Measurements from ENCODE around the gene METTL2B. TPM values are rescaled to one million over a fixed set of nuclear protein-coding genes. Genes with fewer than 3 reads are reported as not detected.
"Not testable (repeated sequence)": the region's sequence is repeated elsewhere in the genome, so short reads cannot be mapped to it uniquely, and the experiment has no call there.

The METTL2B gene
- total RNA-seq = 10 to 100 TPM; 18.1 to 23.2 (median 20.8) TPM
- polyA plus RNA-seq = 10 to 100 TPM in 2 of 3 donors, 1 to 10 TPM in 1; 9.6 to 17.2 (median 12.0) TPM

DNA sequence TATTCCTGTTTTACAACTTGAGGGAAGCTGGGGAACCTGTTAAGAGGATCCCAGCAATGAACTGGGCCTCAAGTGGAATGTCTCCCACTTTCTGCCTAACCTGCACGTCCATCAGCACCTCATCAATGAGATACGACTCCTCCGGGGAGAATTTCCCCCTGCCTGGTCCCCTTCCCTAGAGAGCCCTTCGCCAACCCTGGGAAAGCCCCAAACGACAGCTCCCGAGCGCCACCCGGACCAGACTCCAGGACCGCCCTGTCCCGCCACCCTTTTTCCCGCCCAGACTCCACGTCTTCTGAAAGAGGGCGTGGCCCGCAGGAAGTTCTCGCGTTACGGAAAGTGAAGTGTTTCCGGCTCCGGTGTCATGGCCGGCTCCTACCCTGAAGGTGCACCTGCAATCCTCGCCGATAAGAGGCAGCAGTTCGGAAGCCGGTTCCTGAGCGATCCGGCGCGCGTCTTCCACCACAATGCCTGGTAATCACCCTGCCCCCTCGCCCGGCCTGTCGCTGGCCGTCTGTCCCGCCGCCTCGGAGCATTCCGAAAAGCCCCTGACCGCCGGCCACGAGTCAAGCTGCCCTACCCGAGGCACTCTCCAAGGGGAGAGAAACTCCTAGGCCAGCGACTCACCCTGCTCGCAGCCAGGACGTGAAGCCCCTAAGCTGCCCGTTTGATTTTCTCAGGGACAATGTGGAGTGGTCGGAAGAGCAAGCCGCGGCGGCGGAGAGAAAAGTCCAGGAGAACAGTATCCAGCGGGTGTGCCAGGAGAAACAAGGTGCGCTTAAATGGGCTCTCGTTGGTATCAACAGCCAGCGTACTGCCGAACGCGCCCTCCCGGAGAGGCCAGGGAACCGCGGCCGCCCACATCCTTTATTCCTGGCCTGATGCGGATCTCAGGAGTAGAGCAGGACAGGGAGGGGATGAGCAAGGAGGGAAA is at the start of gene METTL2B:
Gene METTL2B (plus strand): TSS at position 347 of the 934 bp plus-strand sequence. CDS start 18 bp downstream, at position 365.
- not testable (repeated sequence) for H3K27me3 ChIP-seq, H3K9me3 ChIP-seq
- H3K4me1 ChIP-seq = peaks cover 0 to 25% (median 11%) of the 10 kb centered on the region in 4 donors
- peak; percentile 95 for DNase-seq
- intact Hi-C loops (cut with DNase I) = loop anchor here (2.0 to 10.0 kb wide), 2 partner anchors 58 to 406 kb away; no protein-coding TSS in a partner anchor
- WGBS, 2 donors = 0% methylated on average over 62 of the region's 62 CpGs
- peak within 1 kb of the TSS; percentile 72 to 90 (median 82) for H3K4me3 ChIP-seq
- TF ChIP-seq POLR2A (IDR thresholded peaks at IDR 0.05) = peak; percentile 33 to 52
- peak in 2 of 4 experiments; percentile 37 to 49 for TF ChIP-seq CTCF (IDR thresholded peaks at IDR 0.05)
- peak; percentile 81 to 89 (median 86) for TF ChIP-seq POLR2AphosphoS5 (IDR thresholded peaks at IDR 0.05)
- H3K27ac ChIP-seq = peak within 1 kb of the TSS; percentile 83 to 90 (median 86)
- H3K36me3 ChIP-seq = peaks cover 0 to 22% (median 4%) of the 10 kb centered on the region in 4 donors

GRCh38 chr7:128427289-128427891 is 49.2 kb upstream of the METTL2B start:
- intact Hi-C loops (cut with DNase I) = loop anchor here (1.0 kb wide), 1 partner anchor 32 kb away; no protein-coding TSS in a partner anchor
- Histone ChIP-seq H3K4me3 (no peak overlapping the region), H3K27ac (no peak overlapping the region), H3K36me3 (no peaks in the 10 kb centered on the region), H3K27me3 (no peaks in the 10 kb centered on the region), H3K4me1 (peaks cover 0 to 25% (median 9%) of the 10 kb centered on the region in 4 donors), H3K9me3 (no peaks in the 10 kb centered on the region)
- DNase-seq = no peak
- TF ChIP-seq CTCF (IDR thresholded peaks at IDR 0.05) (peak; percentile 79 to 88 (median 86)), POLR2AphosphoS5 (IDR thresholded peaks at IDR 0.05) (no peak)
- WGBS, 2 donors = 21 to 23% methylated on average over 7 of the region's 7 CpGs

- intact Hi-C loops (cut with DNase I) = no loop called here
- TF ChIP-seq POLR2AphosphoS5 (IDR thresholded peaks at IDR 0.05) (no peak), CTCF (IDR thresholded peaks at IDR 0.05) (no peak), POLR2A (IDR thresholded peaks at IDR 0.05) (no peak), EP300 (IDR thresholded peaks at IDR 0.05) (no peak)
Measured at GRCh38 chr7:128430207-128430606, 46.3 kb upstream of the METTL2B start.

DNA sequence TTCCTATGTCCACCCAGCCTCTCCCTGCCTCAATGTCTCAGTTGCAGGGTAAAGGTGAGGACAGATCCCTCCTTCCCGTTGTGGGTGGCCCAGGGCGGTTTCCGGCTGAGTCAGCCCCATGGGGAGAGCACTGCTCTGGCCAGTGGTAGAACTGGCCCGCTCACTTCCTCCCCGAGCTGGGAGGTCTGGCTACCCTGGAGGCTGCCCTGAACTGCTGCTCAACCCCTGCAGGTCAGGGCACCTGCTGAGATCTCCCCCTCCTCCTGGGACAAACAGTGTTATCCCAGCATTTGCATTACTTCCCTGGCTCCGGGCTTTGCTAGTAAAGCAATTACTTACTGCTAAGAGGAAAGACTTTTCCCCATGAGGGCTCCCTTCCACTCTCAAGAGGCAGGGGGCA is 45.3 kb upstream of the METTL2B start:
- Histone ChIP-seq H3K27ac (no peak overlapping the region), H3K27me3 (no peaks in the 10 kb centered on the region), H3K4me3 (no peak overlapping the region), H3K4me1 (peaks cover 0 to 6% (median 0%) of the 10 kb centered on the region in 4 donors), H3K9me3 (no peaks in the 10 kb centered on the region), H3K36me3 (no peaks in the 10 kb centered on the region)
- intact Hi-C loops (cut with DNase I) = no loop called here
- no peak for DNase-seq
- TF ChIP-seq EP300 (IDR thresholded peaks at IDR 0.05) = no peak
- no peak for TF ChIP-seq POLR2A (IDR thresholded peaks at IDR 0.05)
- TF ChIP-seq POLR2AphosphoS5 (IDR thresholded peaks at IDR 0.05) = no peak
- no peak for TF ChIP-seq CTCF (IDR thresholded peaks at IDR 0.05)
- WGBS, 2 donors = 68 to 81% methylated on average over 6 of the region's 6 CpGs

More at GRCh38 chr7:128430207-128430606, 46.3 kb upstream of the METTL2B start:
- no peak for DNase-seq
- no peak overlapping the region for H3K4me3 ChIP-seq
- H3K9me3 ChIP-seq = no peaks in the 10 kb centered on the region
- peaks cover 0 to 12% (median 2%) of the 10 kb centered on the region in 4 donors for H3K4me1 ChIP-seq
- WGBS, 2 donors = 80 to 88% methylated on average over 3 of the region's 3 CpGs
- no peak overlapping the region for H3K27ac ChIP-seq
- H3K36me3 ChIP-seq = no peaks in the 10 kb centered on the region
- H3K27me3 ChIP-seq = no peaks in the 10 kb centered on the region
